Activated T-cell treated with anti-CD3 and anti-CD28 coated beads for 48 hours (primary cell): Measurements from ENCODE around the gene ADGRL3.

Experiments used
- DNase-seq: peaks from one replicate; pipeline ENCODE4 v3.0.0-alpha.2; 2020; ENCODE audit warnings: low read depth

Gene ADGRL3

GRCh38 chr4:61553557-61554125 lies 353.5 kb downstream of the ADGRL3 start:
- no peak for DNase-seq

DNA sequence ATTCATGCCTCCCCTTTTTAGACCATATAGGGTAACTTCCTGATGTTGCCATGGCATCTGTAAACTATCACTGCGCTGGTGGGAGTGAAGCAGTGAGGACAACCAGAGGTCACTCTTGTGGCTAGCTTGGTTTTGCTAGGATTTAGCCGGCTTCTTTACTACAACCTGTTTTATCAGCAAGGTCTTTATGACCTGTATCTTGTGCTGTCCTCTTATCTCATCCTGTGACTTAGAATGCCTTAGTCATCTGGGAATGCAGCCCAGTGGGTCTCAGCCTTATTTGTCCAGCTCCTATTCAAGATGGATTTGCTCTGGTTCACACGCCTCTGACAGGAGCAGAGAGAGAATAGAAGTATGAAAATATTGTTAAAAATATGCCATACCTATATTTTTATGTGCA lies 355.7 kb downstream of the ADGRL3 start:
- DNase-seq: no peak

DNA sequence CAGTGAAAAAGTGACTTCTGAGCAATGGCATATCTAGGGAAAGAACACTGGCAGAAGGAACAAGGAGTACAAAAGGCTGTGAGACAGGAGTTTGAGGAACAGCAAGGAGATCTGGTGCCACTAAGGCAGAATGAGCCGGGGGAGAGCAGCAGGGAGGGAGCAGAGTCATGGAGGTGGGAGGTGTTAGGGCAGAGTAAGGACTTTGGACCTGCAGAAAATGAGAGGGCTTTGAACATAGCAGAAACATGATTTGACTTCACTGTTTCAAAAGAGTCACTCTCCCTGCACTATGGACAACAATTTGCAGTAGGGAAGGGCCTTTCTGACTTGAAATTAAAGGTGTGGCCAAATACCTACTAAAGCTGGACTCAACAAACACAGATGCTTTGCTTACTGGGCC lies 356.2 kb downstream of the ADGRL3 start:
- no peak for DNase-seq

- no peak for DNase-seq
Measured at GRCh38 chr4:61559396-61559795, 359.3 kb downstream of the ADGRL3 start.

GRCh38 chr4:61561028-61561427 lies 360.9 kb downstream of the ADGRL3 start:
- DNase-seq: no peak

GRCh38 chr4:61571761-61572559 lies 371.8 kb downstream of the ADGRL3 start:
- no peak for DNase-seq

GRCh38 chr4:61575796-61576195 lies 375.7 kb downstream of the ADGRL3 start:
- no peak for DNase-seq

DNA sequence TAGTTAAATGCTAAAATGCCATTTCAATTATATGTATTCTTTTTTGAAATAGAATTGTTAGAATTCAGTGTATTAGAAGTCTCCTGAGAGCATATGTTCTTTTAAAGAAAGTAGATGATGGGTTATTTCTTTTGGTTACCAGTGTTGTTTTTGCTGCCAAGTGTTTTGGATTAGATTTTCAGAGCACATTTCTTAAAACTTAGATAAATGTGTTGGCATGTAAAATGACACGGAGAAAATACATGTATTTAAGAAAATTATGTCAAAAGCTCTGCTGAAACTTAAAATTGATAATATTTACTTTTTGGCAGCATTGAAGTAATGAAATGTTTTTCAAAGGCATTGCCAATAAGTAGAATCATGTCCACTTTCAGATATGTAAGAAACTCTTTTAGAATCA lies 379.7 kb downstream of the ADGRL3 start:
- DNase-seq: no peak

DNA sequence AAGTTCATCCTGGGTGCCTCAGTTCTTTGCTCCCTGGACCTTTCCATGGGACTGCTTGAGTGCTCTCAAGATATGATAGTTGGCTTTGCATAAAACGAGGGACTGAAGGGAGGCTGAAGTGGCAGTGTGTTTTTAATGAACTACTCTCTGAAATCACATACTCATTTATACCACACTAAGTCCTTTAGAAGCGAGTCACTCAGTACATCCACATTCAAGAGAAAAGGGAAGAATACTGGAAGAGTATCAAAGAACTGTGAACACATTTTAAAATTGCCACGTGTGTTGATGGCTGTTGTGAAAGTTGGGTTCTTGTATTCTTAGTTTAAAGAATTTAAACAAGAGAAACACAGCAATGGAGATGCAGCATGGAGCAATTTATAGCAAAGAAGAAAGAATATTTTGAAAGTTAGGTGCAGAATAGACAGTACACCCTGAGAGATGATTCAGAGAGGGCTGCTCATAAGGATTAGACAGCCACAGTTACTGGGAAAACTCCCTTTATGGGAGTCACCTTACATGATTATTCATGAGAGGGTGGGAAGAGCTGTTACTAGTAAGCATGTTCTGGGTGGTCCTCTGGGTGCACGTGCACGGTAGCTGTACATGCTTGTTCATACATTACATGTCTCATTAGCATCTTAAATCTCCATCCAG lies 380.7 kb downstream of the ADGRL3 start:
- DNase-seq: no peak

DNA sequence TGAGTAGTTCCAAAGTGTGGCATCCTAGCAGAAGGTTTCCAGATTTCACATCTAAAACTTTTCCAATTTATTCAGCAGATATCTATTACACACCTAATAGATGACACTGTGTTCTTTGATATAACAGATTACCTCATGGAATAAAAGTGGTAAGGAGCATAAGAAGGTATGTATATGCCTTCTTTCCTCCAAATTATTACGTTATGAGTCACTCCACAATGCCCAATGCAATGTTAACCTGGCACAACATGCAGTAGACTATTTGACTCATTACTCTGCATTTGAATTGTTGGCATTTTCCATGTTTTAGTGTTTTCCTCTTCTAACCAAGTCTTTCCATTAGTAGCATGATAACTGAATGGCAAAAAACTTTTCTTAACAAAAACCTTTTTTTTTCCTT lies 383.6 kb downstream of the ADGRL3 start:
- no peak for DNase-seq

DNA sequence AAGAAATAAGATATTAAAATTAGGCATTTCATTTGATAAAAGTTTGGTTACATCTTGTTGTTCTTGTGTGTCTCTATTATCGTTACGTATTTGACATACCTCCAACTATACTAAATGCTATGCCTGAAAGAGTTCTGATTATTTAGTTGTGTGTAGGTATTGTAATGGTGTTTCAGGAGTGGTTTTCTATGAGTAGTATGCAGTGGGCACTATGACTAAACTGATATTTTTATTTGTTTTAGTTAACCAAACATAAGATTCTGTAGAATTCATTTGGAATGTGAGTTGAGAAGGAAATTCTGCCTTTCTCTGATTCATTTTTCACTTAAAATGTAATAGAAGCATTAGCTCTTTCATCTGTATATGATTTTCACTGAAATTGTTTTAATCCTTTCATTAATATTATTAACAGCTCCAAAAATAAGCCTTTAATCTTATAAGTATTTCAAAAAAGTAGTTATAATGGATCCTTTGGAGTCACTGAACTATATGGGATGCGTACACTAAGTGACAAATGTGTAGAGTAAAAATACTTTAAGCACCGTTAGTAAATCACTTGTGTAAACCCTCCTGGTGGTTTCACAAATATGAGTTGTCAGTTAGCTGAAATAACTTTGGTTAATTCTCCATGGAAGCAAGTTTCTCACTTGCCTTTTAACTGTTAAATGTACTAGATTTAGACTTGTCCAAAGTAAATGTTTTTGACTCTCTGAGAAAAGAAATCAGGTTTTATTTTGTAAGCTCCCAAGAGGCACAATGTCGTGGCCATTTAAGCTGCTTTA lies 388.7 kb downstream of the ADGRL3 start:
- DNase-seq: no peak

DNA sequence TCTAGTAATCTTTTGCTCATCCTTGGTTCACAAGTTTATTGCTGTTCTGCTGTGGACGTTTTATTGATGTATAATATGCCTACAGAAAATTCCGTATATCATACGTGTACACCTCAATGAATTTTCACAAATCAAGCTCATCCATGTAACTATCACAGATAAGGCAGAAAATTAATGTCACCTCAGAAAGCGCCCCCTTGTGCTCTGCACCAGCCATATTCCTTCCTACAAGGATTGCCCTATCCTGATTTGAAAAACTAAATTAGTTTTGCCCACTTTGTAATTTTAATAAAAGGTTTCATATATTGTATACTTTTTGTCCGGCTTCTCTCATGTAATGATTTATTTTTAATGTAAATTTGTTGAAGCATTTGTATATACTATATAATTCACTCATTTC lies 390.8 kb downstream of the ADGRL3 start:
- DNase-seq: no peak

GRCh38 chr4:61596606-61597340 lies 396.6 kb downstream of the ADGRL3 start:
- no peak for DNase-seq

DNA sequence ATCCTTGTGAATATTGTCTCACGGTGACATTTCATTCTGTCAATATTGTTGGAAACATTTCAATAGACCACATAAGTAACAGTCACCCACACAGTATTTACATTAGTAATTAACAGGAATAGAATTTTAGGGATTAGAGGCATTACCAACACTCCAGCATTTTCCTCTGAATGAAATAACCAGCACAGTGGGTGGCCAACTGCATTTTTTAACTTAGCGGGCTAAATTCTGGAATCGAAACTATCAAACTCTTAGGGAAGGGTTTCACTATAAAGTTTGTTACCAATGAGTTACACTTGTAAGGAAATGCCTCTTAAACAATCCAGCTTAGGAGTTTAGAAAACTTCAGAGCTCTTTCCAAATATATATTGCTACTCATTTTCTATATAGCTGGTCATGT lies 403.0 kb downstream of the ADGRL3 start:
- DNase-seq: no peak

DNA sequence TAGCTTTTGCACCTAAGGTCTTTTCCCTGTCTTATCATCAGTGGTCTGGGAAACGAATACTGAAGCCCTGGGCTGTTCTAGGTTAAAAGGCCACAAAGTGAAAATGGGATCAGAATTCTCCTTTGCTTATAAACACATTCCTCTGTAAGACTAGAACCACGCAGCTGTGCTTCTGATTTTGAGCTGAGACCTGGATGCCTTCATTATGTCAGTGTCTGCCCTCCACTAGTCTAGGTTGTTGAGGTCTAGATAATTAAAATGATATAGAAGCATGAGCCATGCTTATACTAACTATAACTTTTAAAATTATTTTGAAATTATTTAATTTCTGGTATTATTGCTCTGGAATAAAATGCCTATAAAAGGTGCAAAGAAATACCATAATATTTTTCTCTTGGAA lies 403.9 kb downstream of the ADGRL3 start:
- DNase-seq: no peak

- no peak for DNase-seq
Measured at GRCh38 chr4:61605984-61606383, 405.9 kb downstream of the ADGRL3 start.

DNA sequence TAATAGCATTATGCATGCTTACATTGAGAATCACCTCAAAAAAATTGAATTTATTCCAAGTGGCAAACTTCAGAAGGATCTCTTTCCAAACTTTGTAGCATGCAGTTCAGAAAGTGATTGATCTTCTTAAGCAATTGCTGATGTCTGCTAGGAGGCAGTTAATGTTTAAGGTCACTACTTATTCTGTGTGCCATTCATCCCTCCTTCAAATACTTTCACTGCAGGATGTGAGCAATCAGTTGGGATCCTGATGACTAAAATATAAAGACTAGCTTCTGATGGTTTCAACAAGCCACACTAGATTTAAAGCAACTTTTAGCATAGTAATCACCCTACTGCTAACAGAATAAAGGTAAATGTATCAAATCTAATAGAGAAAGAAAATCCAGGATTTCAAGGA lies 414.1 kb downstream of the ADGRL3 start:
- no peak for DNase-seq

GRCh38 chr4:61619528-61619927 lies 419.4 kb downstream of the ADGRL3 start:
- no peak for DNase-seq

DNA sequence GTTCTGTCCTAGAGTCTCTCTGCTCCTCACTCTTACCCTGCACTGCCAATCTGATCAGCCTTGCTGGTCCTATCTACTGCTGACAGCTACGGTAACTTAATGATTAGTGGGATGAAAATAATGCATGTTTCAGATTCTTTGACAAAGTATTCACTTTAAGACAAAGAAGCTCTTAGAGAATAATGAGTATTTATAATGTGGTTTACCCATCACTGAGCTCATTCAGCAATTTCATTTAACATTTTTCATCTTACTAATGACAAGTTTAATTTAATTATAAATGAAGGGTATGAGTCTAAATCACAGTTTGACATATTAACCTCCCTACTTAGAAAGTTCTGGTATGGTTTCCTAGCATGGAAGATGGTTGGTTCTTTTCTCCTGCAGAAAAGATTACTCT lies 428.2 kb downstream of the ADGRL3 start:
- no peak for DNase-seq

DNA sequence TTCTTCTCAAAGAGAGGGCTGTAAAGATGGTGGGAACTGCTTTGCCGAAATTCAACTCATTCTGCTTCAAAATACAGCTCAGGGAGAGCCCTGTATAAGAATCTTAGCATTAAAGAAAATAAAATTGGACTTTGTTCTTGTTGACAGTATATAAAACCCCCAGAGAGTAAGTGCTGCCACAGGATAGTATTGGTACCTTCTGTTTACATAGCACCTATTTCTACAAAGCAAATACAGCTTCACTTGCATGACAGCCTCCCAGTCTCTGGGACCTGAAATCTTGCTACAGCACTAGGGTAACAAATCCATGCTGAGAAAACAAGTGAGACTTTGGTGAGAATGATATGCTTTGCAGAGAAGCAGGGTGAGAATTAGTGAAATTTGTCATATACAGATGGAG lies 428.6 kb downstream of the ADGRL3 start:
- no peak for DNase-seq

DNA sequence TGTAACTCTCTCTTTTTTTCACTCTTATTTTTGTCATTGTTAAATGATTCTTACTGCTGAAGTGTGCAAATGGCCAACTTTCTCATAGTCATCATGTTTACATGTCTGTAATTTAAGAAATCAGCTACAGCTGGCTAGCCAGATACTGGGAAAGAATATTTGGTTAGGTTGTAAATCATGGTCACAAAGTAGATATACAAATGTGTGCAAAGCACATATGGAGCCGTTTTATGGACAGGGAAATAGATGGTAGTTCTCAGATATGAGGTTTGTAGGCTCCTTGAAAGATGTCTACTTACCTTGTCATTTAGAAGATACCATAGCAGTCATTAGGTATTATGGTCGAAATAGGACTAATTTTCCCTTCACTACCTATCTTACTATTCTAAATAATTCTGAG lies 430.4 kb downstream of the ADGRL3 start:
- DNase-seq: no peak

GRCh38 chr4:61638591-61638990 lies 438.5 kb downstream of the ADGRL3 start:
- no peak for DNase-seq
